ENCODE measurements around the gene YIPF2.
A peak's percentile ranks its signal among the peaks of the same experiment; 100 is the strongest.
"Not testable (repeated sequence)": the region's sequence is repeated elsewhere in the genome, so short reads cannot be mapped to it uniquely, and the experiment has no call there.

The YIPF2 gene

GRCh38 chr19:10928563-10929401 lies at the start of gene YIPF2, which contains the start of gene TIMM29:
Gene YIPF2, minus strand, starts transcription at chr19:10928639. Its CDS starts 229 bp downstream, at chr19:10928410.
Gene TIMM29, plus strand, starts transcription at chr19:10928811. Its CDS starts 12 bp downstream, at chr19:10928823.
- DNase-seq: peak; percentile 96 to 97

DNA sequence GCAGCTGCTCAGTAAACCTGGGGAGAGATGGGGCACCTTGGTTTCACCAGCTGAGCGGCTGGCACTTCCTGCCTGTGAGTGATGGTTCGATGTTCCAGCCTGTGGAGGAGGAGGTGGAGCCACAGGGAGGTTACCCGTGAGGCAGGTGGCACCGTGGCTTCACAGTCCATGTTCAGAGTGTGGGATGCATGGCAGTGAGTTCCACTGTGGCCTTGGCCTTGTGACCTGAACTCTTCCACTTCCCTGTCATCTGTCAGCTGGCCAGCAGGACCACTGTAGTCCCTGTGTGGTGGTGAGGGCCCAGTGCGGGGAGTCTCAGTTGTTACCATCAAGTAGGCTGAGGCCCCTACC lies 49.3 kb upstream of the YIPF2 start:
- DNase-seq: no peak

DNA sequence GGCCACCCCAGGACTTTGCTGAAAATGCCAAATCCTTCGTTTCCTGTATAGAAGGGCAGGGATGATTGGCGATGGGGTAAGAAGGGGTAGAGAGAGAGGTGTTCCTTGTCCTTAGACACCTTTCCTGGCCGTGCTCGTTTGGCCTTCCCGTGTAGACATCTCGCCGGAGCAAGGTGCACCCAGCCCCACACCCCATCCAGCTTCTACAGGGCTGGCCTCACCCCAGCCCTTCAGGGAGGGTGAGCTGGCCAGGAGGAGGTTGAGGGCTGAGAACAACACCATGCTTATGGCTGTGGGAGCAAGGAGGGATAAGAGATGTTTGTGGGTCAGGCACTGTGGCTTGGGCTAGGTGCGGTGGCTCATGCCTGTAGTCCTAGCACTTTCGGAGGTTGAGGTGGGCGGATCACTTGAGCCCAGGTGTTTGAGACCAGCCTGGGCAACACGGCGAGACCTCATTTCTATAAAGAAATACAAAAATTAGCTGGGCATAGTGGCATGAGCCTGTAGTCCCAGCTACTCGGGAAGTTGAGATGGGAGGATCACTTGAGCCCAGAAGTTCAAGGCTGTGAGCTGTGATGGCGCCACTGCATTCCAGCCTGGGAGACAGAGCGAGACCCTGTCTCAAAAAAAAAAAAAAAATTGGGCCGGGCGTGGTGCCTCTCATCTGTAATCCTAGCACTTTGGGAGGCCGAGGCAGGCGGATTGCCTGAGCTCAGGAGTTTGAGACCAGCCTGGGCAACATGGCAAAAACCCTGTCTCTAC lies 47.9 kb upstream of the YIPF2 start:
- DNase-seq: no peak

GRCh38 chr19:10975374-10976130 lies 47.1 kb upstream of the YIPF2 start:
- DNase-seq: no peak

- DNase-seq: no peak
These were observed 42.8 kb upstream of the YIPF2 start for GRCh38 chr19:10971107-10971726.

DNA sequence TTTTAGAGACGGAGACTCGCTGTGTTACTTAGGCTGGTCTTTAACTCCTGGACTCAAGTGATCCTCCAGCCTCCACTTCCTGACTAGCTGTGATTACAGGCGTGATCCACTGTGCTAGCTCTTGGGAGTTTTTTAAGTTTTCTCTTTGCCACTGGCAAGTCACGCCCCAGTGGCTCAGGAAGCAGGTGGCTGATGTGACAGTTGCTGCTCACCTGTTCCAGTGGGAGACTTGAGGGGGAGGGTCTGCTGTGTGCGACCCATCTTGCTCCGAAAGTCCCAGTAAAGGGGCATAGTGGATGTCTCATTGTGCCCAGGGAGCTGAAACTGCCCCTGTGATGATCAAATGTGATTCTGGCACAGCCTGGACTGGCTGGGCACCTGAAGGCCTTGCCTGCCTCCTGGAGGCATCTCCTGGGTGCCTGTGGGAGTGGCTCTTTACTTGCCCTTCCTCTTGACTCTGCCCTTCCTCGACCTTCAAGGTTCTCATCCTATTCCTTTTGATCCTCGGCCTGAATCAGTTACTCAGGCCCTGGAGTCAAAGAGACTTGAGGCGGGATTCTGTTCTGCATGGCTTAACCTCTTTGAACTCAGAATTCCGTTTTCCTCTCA lies 40.2 kb upstream of the YIPF2 start:
- no peak for DNase-seq

DNA sequence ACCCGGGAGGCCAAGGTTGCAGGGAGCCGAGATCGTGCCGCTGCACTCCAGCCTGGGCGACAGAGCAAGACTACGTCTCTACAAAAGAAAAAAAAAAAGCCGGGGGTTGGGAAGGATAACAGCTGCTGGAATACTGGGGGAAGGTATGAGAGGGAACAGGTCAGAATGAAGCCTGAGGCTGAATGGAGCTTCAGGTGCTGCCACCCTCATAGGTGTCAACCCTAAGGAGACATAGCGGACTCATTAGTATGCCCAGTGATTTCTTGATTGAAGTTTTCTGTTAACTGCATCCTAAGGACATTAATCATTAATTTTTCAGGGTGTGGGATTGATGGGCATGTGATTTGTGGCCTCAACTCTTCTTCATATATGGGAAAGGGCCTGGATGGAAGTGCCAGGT lies 38.4 kb upstream of the YIPF2 start:
- DNase-seq: no peak

GRCh38 chr19:10965398-10965797 lies 37.0 kb upstream of the YIPF2 start:
- DNase-seq: no peak

DNA sequence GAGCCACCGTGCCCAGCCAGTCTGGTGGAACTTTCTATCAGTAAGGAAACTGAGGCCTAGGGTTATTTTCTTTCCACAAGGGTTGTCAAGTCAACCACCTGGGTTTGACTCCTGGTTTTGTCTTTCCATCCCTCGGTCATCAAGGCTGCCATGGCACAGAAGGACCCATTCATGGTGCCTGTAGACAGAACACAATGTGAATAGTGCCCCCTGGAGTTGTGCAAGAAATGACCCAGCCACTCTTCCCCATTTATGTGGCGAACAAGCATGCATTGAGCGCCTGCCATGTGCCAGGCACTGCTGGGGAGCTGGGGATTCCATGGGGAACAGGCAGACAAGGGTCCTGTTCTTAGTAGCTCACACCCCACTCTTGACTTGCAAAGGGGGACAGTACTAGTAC lies 36.5 kb upstream of the YIPF2 start:
- DNase-seq: no peak

DNA sequence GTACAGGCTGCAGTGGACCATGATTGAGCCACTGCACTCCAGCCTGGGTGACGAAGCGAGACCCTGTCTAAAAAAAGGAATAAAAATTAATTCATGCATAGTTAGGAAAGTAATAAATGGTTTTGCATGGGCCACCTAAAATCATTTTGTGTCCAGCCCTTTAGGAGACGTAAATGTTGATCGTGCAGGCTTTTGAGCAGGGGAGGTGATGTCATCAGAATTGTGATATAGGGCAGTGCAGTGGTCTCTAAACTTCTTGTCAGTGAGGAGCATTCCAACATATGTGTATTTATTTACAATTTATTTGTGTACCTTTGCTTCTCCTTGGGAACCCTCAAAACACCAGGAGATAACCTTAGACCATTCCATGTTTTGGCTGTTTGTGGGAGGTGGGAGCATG lies 35.4 kb upstream of the YIPF2 start:
- DNase-seq: no peak

- no peak for DNase-seq
These were observed 34.4 kb upstream of the YIPF2 start for GRCh38 chr19:10962863-10963262.

DNA sequence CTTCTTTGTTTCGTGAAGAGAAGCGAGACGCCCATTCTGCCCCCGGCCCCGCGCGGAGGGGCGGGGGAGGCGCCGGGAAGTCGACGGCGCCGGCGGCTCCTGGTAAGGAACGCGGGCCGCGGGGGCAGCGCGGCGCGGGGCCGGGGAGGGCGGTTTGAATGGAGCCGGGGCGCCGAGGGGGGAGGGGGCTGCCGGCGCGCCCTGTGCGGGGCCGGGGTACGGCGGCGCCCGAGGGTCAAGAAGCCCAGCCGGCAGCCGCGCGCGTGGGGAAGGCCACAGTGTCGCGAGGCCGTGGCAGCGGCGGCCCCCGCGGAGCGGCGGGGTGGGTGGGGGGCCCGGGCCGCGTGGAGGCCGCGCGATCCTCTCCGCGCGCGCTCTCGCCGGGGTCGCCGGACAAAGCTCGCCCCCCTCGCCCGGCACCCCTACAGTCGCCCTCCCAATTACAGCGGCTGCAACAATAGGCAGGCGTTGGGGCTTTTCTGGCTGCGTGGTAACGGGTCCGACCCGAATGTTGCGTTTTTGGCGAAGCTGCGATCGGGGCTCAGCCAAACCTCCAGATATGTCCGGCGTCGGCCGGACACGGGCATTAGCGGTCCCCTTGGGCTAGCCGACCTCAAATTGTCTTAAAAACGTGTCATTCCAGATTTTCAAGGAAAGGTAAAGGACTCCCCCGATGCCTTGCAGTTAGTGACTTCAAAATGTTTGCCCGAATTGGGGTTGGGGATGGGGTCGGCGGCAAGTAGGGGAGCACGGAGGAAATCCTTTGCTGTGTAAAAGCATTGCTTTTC lies 32.8 kb upstream of the YIPF2 start:
- DNase-seq: peak in 1 of 2 donors; percentile 26

DNA sequence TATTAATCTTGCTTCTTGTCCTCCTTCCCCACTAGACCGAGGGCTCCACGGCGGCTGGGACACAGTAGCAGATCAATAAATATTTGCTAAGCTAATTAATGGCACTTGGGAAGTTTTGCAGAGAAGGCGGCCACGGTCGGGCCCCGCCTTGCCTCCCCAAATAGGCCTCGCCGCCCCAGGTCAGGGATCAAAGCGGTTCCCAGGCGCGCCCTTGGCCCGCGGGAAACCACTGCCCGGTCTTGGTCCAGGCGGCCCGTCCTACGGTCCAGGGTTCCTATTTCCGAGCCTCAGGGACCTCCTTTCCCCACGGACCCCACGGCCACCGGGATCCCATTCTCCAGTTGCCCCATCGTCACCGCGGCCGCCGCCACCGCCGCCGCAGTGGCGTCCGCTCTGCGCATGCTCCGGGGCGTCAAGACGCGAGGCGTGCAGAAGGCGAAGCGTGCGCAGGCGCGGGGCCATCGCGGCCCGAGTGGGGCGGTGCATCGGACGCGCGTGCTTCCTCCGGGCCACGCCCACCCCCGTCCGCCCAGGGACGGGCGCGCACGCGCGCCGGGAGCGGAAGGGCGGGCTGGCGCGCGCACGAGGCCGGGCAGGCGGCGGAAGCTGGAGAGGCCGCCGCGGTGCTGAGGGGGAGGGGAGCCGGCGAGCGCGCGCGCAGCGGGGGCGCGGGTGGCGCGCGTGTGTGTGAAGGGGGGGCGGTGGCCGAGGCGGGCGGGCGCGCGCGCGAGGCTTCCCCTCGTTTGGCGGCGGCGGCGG lies 32.1 kb upstream of the YIPF2 start, which contains the start of gene SMARCA4:
TSS of gene SMARCA4 (plus strand) at position 717 of the 759 bp plus-strand sequence. CDS start 23,122 bp downstream, outside the sequence.
- DNase-seq: peak; percentile 97

GRCh38 chr19:10959277-10959968 lies 31.0 kb upstream of the YIPF2 start:
- not testable (repeated sequence) for DNase-seq

- DNase-seq: no peak
These were observed 24.4 kb upstream of the YIPF2 start for GRCh38 chr19:10952809-10953208.

DNA sequence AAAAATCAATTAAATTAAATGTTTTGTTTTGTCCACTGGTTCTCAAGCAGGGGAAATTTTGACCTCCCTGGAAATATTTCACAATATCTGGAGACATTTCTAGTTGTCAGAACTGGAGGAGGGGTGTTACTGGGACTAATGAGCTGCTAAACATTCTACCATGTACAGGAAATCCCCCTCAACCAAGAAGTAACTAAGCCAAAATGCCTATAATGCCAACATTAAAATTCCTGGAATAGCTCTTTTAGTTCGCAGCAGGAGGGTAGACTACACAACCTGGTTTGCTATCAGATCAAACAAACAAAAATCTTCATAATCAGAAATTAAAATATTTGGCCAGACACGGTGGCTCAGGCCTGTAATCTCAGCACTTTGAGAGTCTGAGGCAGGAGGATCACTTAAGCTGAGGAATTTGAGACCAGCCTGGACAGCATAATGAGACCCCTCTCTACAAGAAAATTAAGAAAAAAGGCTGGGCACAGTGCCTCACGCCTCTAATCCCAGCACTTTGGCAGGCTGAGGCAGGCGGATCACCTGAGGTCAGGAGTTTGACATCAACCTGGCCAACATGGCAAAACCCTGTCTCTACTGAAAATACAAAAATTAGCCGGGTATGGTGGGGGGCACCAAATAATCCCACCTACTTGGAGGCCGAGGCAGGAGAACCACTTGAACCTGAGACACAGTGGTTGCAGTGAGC lies 18.7 kb upstream of the YIPF2 start:
- DNase-seq: no peak

DNA sequence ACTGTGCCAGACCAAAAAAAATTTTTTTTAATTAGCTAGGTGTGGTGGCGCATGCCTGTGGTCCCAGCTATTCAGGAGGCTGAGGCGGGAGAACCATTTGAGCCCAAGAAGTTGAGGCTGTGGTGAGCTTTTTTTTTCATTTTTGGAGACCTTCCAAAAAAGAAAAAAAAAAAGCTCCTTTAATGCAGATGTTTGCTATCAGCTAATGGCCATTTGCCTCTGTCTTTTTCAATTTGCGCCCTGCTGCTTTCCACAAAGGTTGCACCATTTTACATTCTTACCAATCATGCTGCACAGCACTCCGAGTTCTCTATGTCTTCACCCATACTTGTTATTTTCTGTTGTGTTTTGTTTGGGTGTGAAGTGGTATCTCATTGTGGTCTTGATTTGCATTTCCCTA lies 16.8 kb upstream of the YIPF2 start:
- no peak for DNase-seq

GRCh38 chr19:10943412-10943811 lies 15.0 kb upstream of the YIPF2 start:
- not testable (repeated sequence) for DNase-seq

DNA sequence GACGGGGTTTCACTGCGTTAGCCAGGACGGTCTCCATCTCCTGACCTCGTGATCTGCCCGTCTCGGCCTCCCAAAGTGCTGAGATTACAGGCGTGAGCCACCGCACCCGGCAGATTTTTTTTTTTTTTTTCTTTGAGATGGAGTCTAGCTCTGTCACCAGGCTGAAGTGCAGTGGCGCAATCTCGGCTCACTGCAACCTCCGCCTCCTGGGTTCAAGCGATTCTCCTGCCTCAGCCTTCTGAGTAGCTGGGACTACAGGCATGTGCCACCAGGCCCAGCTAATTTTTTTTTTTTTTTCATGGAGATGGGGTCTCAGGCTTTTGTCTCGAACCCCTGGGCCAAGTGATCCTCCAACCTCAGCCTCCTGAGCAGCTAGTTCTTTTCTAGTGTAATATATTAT lies 13.2 kb upstream of the YIPF2 start:
- not testable (repeated sequence) for DNase-seq

Measured in CD4-positive, alpha-beta T cell treated with Interleukin-4 for 1 hour (primary cell).